ENCODE results near the gene ABCC1. TPM values are rescaled to one million over a fixed set of nuclear protein-coding genes. Genes with fewer than 3 reads are reported as not detected.
"Not testable (repeated sequence)": the region's sequence is repeated elsewhere in the genome, so short reads cannot be mapped to it uniquely, and the experiment has no call there.

The ABCC1 gene
- total RNA-seq, 4 donors from 2014 or later, result 24.3 to 32.2 (median 25.7) TPM

DNA sequence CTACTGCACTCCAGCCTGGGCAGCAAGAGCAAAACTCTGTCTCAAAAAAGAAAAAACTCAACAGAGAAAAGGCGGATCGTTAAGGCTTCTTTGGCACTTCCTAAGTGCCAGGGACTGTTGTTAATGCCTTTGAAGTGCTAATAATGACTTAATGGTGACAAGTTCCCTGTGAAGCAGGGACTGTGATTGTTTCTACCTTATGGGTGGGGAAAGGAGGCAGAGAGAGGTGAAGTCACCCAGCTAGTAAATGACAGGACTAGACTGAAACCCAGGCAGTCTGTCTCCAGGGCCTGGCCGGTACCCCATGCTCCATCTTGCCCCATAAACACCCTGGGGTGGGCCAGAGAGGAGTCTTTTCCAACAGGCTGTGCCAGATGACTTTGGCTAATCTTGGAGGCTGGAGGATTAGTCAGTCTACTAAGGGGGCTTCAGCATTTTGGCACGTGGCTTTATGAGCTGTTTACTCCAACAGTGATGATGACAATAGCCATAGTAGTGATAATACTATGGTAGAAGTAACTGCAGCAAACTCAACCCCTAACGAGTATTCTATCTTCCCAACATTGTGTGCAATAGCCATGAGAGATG is 26.9 kb downstream of the ABCC1 start:
- TF ChIP-seq POLR2A (IDR thresholded peaks at IDR 0.05) (no peak), EP300 (IDR thresholded peaks at IDR 0.05) (no peak)
- TF ChIP-seq, protein P1, sequence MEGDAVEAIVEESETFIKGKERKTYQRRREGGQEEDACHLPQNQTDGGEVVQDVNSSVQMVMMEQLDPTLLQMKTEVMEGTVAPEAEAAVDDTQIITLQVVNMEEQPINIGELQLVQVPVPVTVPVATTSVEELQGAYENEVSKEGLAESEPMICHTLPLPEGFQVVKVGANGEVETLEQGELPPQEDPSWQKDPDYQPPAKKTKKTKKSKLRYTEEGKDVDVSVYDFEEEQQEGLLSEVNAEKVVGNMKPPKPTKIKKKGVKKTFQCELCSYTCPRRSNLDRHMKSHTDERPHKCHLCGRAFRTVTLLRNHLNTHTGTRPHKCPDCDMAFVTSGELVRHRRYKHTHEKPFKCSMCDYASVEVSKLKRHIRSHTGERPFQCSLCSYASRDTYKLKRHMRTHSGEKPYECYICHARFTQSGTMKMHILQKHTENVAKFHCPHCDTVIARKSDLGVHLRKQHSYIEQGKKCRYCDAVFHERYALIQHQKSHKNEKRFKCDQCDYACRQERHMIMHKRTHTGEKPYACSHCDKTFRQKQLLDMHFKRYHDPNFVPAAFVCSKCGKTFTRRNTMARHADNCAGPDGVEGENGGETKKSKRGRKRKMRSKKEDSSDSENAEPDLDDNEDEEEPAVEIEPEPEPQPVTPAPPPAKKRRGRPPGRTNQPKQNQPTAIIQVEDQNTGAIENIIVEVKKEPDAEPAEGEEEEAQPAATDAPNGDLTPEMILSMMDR (IDR thresholded peaks at IDR 0.05), result no peak
- Histone ChIP-seq H3K36me3 (peaks cover 0 to 21% (median 0%) of the 10 kb centered on the region in 3 donors), H3K9me3 (peaks cover 0 to 25% (median 0%) of the 10 kb centered on the region in 4 donors), H3K27ac (peak overlapping the region; percentile 54 to 87 (median 83)), H3K4me3 (no peak overlapping the region), H3K27me3 (no peaks in the 10 kb centered on the region), H3K4me1 (peaks cover 0 to 38% (median 6%) of the 10 kb centered on the region in 4 donors)
- DNase-seq (ENCODE audit: low spot score in 2 of 2), result no peak
- 43 to 58% methylated on average over 5 of the region's 5 CpGs for WGBS, 2 donors

DNA sequence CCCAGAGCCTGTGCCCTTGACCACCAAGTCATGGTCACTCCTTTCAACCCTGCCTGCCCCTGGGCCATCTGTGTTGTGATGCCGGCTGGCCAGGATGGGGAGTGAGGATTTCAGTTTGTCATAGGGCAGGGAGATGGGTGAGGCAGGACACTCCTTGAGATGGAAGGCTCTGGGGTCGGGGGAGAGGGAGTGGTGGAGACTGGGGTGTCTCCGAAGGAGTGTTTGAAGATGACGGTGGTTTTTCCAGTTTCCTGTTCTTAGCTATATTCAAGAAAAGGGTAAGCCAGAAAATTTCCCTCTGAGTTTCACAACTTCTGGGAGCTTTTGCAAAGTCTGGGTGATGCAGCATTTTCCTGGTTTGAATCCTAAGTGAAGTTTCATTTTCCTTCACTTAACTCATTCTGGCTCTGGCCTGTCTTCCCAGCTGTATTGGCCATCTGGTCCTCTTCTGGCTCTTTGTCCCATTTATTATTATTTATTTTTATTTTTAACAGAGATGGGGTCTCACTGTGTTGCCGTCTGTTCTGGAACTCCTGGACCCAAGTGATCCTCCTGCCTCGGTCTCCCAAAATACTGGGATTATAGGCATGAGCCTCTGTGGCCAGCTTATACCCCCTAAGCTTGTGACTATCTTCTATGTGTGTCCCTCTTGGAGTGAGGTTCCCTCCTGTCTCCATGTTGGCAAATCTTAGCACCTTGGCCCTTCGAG is 27.7 kb downstream of the ABCC1 start:
- peak in 1 of 2 donors; percentile 31 for DNase-seq (ENCODE audit: low spot score in 2 of 2)
- no peak overlapping the region for H3K4me3 ChIP-seq
- 77 to 84% methylated on average over 7 of the region's 7 CpGs for WGBS, 2 donors

DNA sequence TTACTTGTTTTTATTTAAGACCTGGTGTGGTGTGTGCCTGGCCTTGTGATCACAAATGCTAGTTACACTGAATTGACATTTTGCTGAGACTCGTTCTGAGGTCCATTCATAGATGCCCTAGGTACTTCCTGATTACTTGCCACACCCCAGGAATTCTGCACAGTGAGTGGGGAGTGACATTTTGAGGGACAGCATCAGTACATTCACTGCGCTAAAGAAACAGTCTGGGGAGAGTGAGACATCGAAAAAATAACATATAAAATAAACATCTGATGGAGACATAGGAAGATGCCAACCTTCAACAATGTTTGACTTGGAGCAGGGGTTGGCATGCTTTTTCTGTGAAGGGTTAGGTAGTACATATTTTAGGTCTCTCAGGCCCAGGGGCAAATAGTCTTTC is 30.4 kb downstream of the ABCC1 start:
- Histone ChIP-seq H3K27ac (no peak overlapping the region), H3K36me3 (peaks cover 0 to 12% (median 0%) of the 10 kb centered on the region in 3 donors), H3K27me3 (no peaks in the 10 kb centered on the region), H3K9me3 (peaks cover 0 to 23% (median 0%) of the 10 kb centered on the region in 4 donors), H3K4me1 (peaks cover 0 to 43% (median 8%) of the 10 kb centered on the region in 4 donors), H3K4me3 (no peak overlapping the region)
- TF ChIP-seq EP300 (IDR thresholded peaks at IDR 0.05) (no peak), POLR2A (IDR thresholded peaks at IDR 0.05) (no peak)
- TF ChIP-seq, protein P1 (IDR thresholded peaks at IDR 0.05), result no peak
- WGBS, 2 donors, result 79 to 88% methylated on average over 3 of the region's 3 CpGs
- DNase-seq (ENCODE audit: low spot score in 2 of 2), result no peak

More for the DNA sequence above, 27.7 kb downstream of the ABCC1 start:
- H3K9me3 ChIP-seq, result peaks cover 0 to 27% (median 0%) of the 10 kb centered on the region in 4 donors
- TF ChIP-seq EP300 (IDR thresholded peaks at IDR 0.05), result peak in 1 of 2 donors; percentile 46
- no peak for TF ChIP-seq POLR2A (IDR thresholded peaks at IDR 0.05)
- peaks cover 0 to 16% (median 0%) of the 10 kb centered on the region in 3 donors for H3K36me3 ChIP-seq
- peak overlapping the region; percentile 54 to 87 (median 83) for H3K27ac ChIP-seq
- no peaks in the 10 kb centered on the region for H3K27me3 ChIP-seq
- peaks cover 0 to 38% (median 6%) of the 10 kb centered on the region in 4 donors for H3K4me1 ChIP-seq

DNA sequence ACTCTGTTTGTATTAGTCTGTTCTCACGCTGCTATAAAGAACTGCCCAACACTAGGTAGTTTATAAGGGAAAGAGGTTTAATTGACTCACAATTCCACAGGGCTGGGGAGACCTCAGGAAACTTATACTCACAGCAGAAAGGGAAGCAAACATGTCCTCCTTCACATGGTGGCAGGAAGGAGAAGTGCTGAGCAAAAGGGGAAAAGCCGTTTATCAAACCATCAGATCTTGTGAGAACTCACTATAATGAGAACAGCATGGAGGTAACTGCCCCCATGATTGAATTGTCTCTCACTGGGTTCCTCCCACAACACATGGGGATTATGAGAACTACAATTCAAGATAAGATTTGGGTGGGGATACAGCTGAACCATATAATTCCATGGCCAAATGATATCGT is 30.9 kb downstream of the ABCC1 start:
- Histone ChIP-seq H3K27me3 (no peaks in the 10 kb centered on the region), H3K36me3 (peaks cover 0 to 12% (median 0%) of the 10 kb centered on the region in 3 donors), H3K27ac (no peak overlapping the region), H3K4me3 (no peak overlapping the region), H3K9me3 (peaks cover 0 to 23% (median 0%) of the 10 kb centered on the region in 4 donors), H3K4me1 (peaks cover 0 to 38% (median 8%) of the 10 kb centered on the region in 4 donors)
- no peak for TF ChIP-seq POLR2A (IDR thresholded peaks at IDR 0.05)
- TF ChIP-seq EP300 (IDR thresholded peaks at IDR 0.05), result no peak
- TF ChIP-seq, protein P1 (IDR thresholded peaks at IDR 0.05), result no peak
- DNase-seq (ENCODE audit: low spot score in 2 of 2), result no peak
- 81 to 82% methylated on average over 3 of the region's 3 CpGs for WGBS, 2 donors

DNA sequence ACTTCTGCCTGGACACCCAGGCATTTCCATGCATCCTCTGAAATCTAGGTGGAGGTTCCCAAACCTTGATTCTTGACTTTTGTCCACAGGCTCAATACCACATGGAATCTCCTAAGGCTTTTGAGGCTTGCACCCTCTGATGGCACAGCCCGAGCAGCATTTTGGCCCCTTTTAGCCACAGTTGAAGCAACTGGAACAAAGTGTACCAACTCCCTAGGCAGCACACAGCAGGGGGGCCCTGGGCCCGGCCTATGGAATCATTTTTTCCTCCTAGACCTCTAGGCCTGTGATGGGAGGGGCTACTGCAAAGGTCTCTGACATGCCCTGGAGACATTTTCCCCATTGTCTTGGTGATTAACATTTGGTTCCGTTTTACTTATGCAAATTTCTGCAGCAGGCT is 32.0 kb downstream of the ABCC1 start:
- H3K27me3 ChIP-seq, result no peaks in the 10 kb centered on the region
- no peak overlapping the region for H3K4me3 ChIP-seq
- TF ChIP-seq EP300 (IDR thresholded peaks at IDR 0.05) (no peak), POLR2A (IDR thresholded peaks at IDR 0.05) (no peak)
- TF ChIP-seq, protein P1 (IDR thresholded peaks at IDR 0.05), result no peak
- DNase-seq (ENCODE audit: low spot score in 2 of 2), result no peak
- peaks cover 0 to 23% (median 0%) of the 10 kb centered on the region in 4 donors for H3K9me3 ChIP-seq
- H3K4me1 ChIP-seq, result peaks cover 0 to 27% (median 6%) of the 10 kb centered on the region in 4 donors
- WGBS, 2 donors, result 64 to 67% methylated on average over 3 of the region's 3 CpGs
- peaks cover 0 to 12% (median 0%) of the 10 kb centered on the region in 3 donors for H3K36me3 ChIP-seq
- H3K27ac ChIP-seq, result no peak overlapping the region

DNA sequence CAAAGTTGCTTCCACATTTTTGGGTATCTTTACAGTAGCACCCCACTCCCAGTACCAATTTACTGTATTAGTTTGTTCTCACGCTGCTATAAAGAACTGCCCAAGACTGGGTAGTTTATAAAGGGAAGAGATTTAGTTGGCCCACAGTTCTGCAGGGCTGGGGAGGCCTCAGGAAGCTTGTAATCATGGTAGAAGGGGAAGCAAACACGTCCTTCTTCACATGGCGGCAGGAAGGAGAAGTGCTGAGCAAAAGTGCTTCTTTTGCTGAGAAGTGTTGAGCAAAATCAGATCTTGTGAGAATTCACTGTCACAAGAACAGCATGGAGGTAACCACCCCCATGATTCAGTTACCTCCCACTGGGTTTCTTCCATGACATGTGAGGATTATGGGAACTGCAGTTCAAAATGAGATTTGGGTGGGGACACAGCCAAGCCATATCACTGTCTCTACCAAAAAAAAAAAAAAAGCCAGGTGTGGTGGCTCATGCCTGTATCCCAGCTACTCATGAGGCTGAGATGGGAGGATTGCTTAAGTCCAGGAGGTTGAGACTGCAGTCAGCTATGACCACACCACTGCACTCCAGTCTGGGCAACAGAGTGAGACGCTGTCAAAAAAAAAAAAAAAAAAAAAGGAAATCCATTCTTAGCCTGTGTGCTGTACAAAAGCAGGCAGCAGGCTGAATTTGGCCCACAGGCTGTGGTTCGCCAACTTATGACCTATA is 32.9 kb downstream of the ABCC1 start:
- not testable (repeated sequence) for H3K27ac ChIP-seq; H3K27me3 ChIP-seq; DNase-seq (ENCODE audit: low spot score in 2 of 2); H3K4me3 ChIP-seq
- Histone ChIP-seq H3K4me1 (peaks cover 0 to 18% (median 2%) of the 10 kb centered on the region in 4 donors), H3K36me3 (peaks cover 0 to 12% (median 0%) of the 10 kb centered on the region in 3 donors), H3K9me3 (peaks cover 0 to 23% (median 0%) of the 10 kb centered on the region in 4 donors)
- whole genome bisulfite sequencing, 2 donors, result 94 to 96% methylated on average over 5 of the region's 5 CpGs
